ENCODE measurements around the gene TENM4. TPM values are rescaled to one million over a fixed set of nuclear protein-coding genes. Genes with fewer than 3 reads are reported as not detected.

Gene TENM4
- total and polyA plus RNA-seq, 2 experiments from 2014 or later: 19.0 to 105 TPM

DNA sequence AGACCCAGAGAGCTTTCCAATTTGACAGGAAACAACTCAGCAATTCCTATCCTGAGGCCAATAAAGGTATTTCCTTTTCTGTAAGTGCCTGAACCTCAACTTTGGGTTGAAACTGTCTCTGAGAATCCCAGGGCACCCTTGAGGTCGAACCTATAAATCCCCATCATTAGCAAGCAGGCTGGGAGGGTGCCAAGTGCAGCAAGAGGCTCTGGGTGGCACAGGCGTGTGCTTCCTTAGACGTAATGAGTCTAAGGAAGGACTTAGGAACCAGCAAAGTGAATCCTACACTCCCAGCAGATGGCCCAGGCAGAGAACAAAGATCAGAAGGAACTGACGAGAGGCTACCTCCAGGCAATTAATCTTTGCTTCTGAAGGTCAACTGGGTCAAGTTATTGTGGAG lies 631.9 kb downstream of the TENM4 start:
- H3K4me1 ChIP-seq (ENCODE audit: low read depth): peaks cover 30% of the 10 kb centered on the region
- H3K36me3 ChIP-seq: no peaks in the 10 kb centered on the region
- H3K27ac ChIP-seq: no peak overlapping the region

DNA sequence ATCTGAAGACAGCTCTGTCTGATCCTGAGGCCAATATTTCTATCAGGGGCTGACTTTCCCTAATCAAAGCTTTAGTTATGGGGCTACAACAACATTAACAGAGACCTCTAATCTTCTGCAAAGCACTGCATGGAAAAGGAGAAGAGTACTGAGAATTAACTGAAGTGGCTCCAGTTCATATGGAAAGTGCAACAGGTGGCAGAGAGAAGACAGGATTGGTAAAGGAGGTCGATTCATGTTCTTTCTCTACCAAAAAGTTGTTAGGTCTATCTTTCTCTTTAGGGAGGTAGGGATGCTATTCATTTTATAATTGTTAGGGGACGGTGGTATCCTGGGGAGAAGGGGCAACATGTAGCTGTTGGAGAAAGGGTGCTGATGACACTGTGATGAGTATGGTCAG lies 633.5 kb downstream of the TENM4 start:
- no peaks in the 10 kb centered on the region for H3K9me3 ChIP-seq (ENCODE audit: low read depth)
- no peaks in the 10 kb centered on the region for H3K27me3 ChIP-seq
- TF ChIP-seq, protein P1, sequence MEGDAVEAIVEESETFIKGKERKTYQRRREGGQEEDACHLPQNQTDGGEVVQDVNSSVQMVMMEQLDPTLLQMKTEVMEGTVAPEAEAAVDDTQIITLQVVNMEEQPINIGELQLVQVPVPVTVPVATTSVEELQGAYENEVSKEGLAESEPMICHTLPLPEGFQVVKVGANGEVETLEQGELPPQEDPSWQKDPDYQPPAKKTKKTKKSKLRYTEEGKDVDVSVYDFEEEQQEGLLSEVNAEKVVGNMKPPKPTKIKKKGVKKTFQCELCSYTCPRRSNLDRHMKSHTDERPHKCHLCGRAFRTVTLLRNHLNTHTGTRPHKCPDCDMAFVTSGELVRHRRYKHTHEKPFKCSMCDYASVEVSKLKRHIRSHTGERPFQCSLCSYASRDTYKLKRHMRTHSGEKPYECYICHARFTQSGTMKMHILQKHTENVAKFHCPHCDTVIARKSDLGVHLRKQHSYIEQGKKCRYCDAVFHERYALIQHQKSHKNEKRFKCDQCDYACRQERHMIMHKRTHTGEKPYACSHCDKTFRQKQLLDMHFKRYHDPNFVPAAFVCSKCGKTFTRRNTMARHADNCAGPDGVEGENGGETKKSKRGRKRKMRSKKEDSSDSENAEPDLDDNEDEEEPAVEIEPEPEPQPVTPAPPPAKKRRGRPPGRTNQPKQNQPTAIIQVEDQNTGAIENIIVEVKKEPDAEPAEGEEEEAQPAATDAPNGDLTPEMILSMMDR (IDR thresholded peaks at IDR 0.05; ENCODE audit: low read depth, low read length): no peak
- H3K4me1 ChIP-seq (ENCODE audit: low read depth): peaks cover 29% of the 10 kb centered on the region
- DNase-seq (ENCODE audit: low read depth in 1 of 2, low spot score in 1 of 2): no peak
- H3K36me3 ChIP-seq: no peaks in the 10 kb centered on the region
- no peak overlapping the region for H3K4me3 ChIP-seq
- H3K27ac ChIP-seq: no peak overlapping the region

More for the DNA sequence above, 631.9 kb downstream of the TENM4 start:
- Histone ChIP-seq H3K4me3 (no peak overlapping the region), H3K9me3 (ENCODE audit: low read depth) (no peaks in the 10 kb centered on the region), H3K27me3 (no peaks in the 10 kb centered on the region)
- TF ChIP-seq, protein P1 (IDR thresholded peaks at IDR 0.05; ENCODE audit: low read depth, low read length): no peak
- no peak for DNase-seq (ENCODE audit: low read depth in 1 of 2, low spot score in 1 of 2)

DNA sequence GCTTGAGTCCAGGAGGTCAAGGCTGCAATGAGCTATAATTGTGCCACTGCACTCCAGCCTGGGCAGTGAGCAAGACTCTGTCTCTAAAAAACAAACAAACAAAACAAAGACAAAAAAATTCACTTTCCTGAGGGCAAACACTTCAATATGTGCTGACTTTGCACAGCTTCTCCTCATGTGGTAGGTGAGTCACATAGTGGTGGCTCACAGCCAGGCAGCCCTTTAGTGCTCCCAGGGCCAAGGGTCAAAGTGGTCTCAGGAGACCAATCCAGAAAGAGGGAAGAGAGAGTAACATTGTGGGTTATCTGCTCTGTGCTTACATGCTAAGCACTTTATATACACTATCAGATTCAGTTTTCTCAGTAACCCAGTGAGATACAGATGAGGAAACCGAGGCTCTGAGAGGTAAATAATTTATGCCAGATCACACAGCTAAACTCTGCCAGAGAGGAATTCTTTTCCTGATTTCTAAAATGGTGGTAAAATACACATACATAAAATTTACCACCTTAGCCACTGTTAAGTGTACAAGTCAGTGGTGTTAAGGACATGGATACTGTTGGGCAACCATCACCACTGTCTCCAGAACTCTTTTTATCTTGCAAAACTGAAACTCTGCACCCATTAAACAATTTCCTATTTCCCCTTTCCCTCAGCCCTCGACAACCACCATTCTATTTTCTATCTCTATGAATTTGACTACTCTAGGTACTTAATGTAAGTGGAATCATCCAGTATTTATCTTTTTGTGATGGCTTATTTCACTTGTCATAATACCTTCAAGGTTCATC lies 634.4 kb downstream of the TENM4 start:
- no peak overlapping the region for H3K4me3 ChIP-seq
- H3K4me1 ChIP-seq (ENCODE audit: low read depth): peaks cover 36% of the 10 kb centered on the region
- H3K27ac ChIP-seq: no peak overlapping the region
- H3K27me3 ChIP-seq: no peaks in the 10 kb centered on the region
- TF ChIP-seq, protein P1 (IDR thresholded peaks at IDR 0.05; ENCODE audit: low read depth, low read length): no peak
- H3K9me3 ChIP-seq (ENCODE audit: low read depth): no peaks in the 10 kb centered on the region
- H3K36me3 ChIP-seq: no peaks in the 10 kb centered on the region
- DNase-seq (ENCODE audit: low read depth in 1 of 2, low spot score in 1 of 2): no peak

DNA sequence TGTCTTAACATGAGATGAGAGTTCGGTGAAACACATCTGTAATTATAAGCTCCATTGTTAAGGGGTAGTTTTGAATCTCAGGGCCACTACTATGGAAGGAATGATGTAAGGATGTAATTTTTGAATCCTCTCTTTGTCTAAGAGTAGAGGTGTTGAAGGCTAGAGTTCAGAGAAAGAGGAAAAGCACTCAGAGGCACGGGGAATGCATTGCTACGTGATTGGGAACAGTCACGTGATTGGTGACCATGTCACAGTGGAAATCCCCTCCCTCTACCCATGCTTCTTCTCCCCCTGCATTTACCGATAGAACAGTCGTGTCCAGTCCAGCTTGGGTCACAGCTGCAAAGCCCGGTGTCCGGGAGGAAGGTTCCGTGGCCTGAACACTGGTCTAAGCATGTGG lies 635.8 kb downstream of the TENM4 start:
- TF ChIP-seq, protein P1 (IDR thresholded peaks at IDR 0.05; ENCODE audit: low read depth, low read length): no peak

DNA sequence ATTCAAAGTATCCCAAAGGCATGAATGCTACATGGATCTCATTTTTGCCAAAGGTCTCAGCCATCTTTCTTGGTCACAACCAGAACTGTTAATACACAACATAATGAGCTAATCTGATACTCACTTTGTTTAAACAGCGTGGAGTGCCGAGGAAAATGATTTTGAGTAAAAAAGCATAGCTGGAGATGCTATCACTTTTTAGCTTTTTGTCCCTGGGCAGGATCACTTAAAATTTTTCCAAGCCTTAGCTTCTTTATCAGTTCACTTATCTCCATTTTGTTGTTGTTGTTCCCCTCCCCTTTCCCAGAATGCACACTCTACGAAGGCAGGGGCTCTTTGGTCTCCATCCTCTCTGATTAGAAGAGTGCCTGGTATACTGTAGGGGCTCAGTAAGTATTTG lies 636.8 kb downstream of the TENM4 start:
- Histone ChIP-seq H3K27ac (no peak overlapping the region), H3K9me3 (ENCODE audit: low read depth) (no peaks in the 10 kb centered on the region), H3K4me1 (ENCODE audit: low read depth) (peaks cover 34% of the 10 kb centered on the region), H3K36me3 (no peaks in the 10 kb centered on the region), H3K4me3 (no peak overlapping the region), H3K27me3 (no peaks in the 10 kb centered on the region)
- DNase-seq (ENCODE audit: low read depth in 1 of 2, low spot score in 1 of 2): no peak
- TF ChIP-seq, protein P1 (IDR thresholded peaks at IDR 0.05; ENCODE audit: low read depth, low read length): no peak

More for the DNA sequence above, 635.8 kb downstream of the TENM4 start:
- no peaks in the 10 kb centered on the region for H3K27me3 ChIP-seq
- H3K4me1 ChIP-seq (ENCODE audit: low read depth): peaks cover 40% of the 10 kb centered on the region
- no peak overlapping the region for H3K27ac ChIP-seq
- DNase-seq (ENCODE audit: low read depth in 1 of 2, low spot score in 1 of 2): no peak
- no peaks in the 10 kb centered on the region for H3K36me3 ChIP-seq
- no peaks in the 10 kb centered on the region for H3K9me3 ChIP-seq (ENCODE audit: low read depth)
- no peak overlapping the region for H3K4me3 ChIP-seq

Measured in cardiac muscle cell (in vitro differentiated cells and primary cell).